Endothelial cell of umbilical vein (primary cell): Measurements from ENCODE around the gene MUC4. TPM values are rescaled to one million over a fixed set of nuclear protein-coding genes. Genes with fewer than 3 reads are reported as not detected.

Source experiments
- BruUV-seq: library from RNA; stranded (reverse); fragments of 400-500 nt; replicated peaks from 2 replicates; lab custom pipeline; 2021; lab: Mats Ljungman, UMichigan
- CTCF ChIA-PET: fragments of 300-600, 350-600 bp; sonication (Branson Sonifier 250); formaldehyde crosslinking; loops from one replicate; lab custom pipeline; 2021; ENCODE audit warnings: antibody characterized with exemption, inconsistent platforms; lab: Charles Lee
- POLR2A ChIA-PET: fragments of 300-600, 350-600 bp; sonication (Branson Sonifier 250); formaldehyde crosslinking; loops from one replicate; lab custom pipeline; 2021; ENCODE audit warnings: antibody characterized with exemption, inconsistent platforms; lab: Charles Lee
- DNase-seq: peaks from one replicate; pipeline ENCODE4 v3.0.0-alpha.2; 2011; ENCODE audit warnings: low read depth, low spot score
- FAIRE-seq: peaks from 2 replicates; lab custom pipeline; 2011; peaks lifted over from hg19 to GRCh38; lab: Jason Lieb, UNC
- H2AFZ ChIP-seq: 2 replicates; pipeline ENCODE4 v1.6.0; 2012; ENCODE audit warnings: low read depth, low read length, control low read depth, inconsistent platforms
- H3K27ac ChIP-seq: 2 replicates; pipeline ENCODE4 v1.5.1; 2011; ENCODE audit warnings: low read depth, mild to moderate bottlenecking, control low read depth, low read length, moderate library complexity; ENCODE audit not compliant: insufficient read depth
- H3K27me3 ChIP-seq, 2 experiments: 2 replicates each; pipeline versions ENCODE4 v1.6.0 to v1.6.1; 2011; ENCODE audit warnings: low read length in 2 of 2, mixed read lengths in 1 of 2; ENCODE audit not compliant: control insufficient read depth in 2 of 2, insufficient read depth in 2 of 2
- H3K36me3 ChIP-seq, 2 experiments: 2 replicates in 1 of 2; 3 replicates in 1 of 2; pipeline ENCODE4 v1.5.1; 2011; ENCODE audit warnings: low read length in 2 of 2, mild to moderate bottlenecking in 1 of 2, moderate library complexity in 1 of 2; ENCODE audit not compliant: control insufficient read depth in 2 of 2, insufficient read depth in 2 of 2; ENCODE audit errors: extremely low read depth in 1 of 2
- H3K4me1 ChIP-seq: 3 replicates; pipeline ENCODE4 v1.5.1; 2011; ENCODE audit warnings: mild to moderate bottlenecking, low read length; ENCODE audit not compliant: control insufficient read depth, insufficient read depth; ENCODE audit errors: extremely low read depth
- H3K4me2 ChIP-seq: 2 replicates; pipeline ENCODE4 v1.6.1; 2011; ENCODE audit warnings: low read length, control low read depth, mixed read lengths; ENCODE audit not compliant: insufficient read depth
- H3K4me3 ChIP-seq, 3 experiments: fragments of 200-600 bp in 1 of 3; sonication (generic), shearing (Covaris generic) in 1 of 3; replicated peaks in 1 of 3; 2 replicates each; pipeline ENCODE4 v1.5.1; 2011 to 2016; ENCODE audit warnings: control low read depth in 3 of 3, low read length in 3 of 3, mild to moderate bottlenecking in 2 of 3, inconsistent platforms in 1 of 3, low read depth in 1 of 3, moderate library complexity in 1 of 3; ENCODE audit not compliant: insufficient read depth in 1 of 3
- H3K79me2 ChIP-seq: 2 replicates; pipeline ENCODE4 v1.6.0; 2012; ENCODE audit warnings: low read length, inconsistent platforms; ENCODE audit not compliant: control insufficient read depth, insufficient read depth
- H3K9ac ChIP-seq: replicated peaks from 2 replicates; pipeline ENCODE3; 2011; ENCODE audit warnings: low read length, control low read depth; ENCODE audit not compliant: insufficient read depth; ENCODE audit errors: extremely low read depth
- H3K9me1 ChIP-seq: replicated peaks from 3 replicates; pipeline ENCODE4 v1.6.0; 2011; ENCODE audit warnings: mild to moderate bottlenecking, low read length; ENCODE audit not compliant: control insufficient read depth, insufficient read depth; ENCODE audit errors: extremely low read depth
- H3K9me3 ChIP-seq: replicated peaks from 2 replicates; pipeline ENCODE4 v1.5.1; 2012; ENCODE audit warnings: low read length, inconsistent platforms; ENCODE audit not compliant: control insufficient read depth, insufficient read depth
- H4K20me1 ChIP-seq: replicated peaks from 2 replicates; pipeline ENCODE3; 2011; ENCODE audit warnings: mild to moderate bottlenecking, low read length; ENCODE audit not compliant: control insufficient read depth, insufficient read depth; ENCODE audit errors: extremely low read depth
- EZH2 ChIP-seq: IDR thresholded peaks from 2 replicates; pipeline ENCODE4 v1.6.1; 2012; ENCODE audit warnings: borderline replicate concordance, low read depth, mild to moderate bottlenecking, moderate library complexity, low read length, inconsistent platforms; ENCODE audit not compliant: severe bottlenecking
- FOS ChIP-seq: IDR thresholded peaks from 2 replicates; pipeline ENCODE4 v1.6.1; 2011; ENCODE audit warnings: mild to moderate bottlenecking, low read length, moderate library complexity, borderline replicate concordance; ENCODE audit not compliant: insufficient read depth
- GATA2 ChIP-seq: IDR thresholded peaks from 2 replicates; pipeline ENCODE4 v1.7.0; 2011; ENCODE audit warnings: low read depth, mild to moderate bottlenecking, moderate library complexity, mixed read lengths, low read length; ENCODE audit not compliant: insufficient read length, insufficient read depth
- JUN ChIP-seq: IDR thresholded peaks from 2 replicates; pipeline ENCODE4 v1.6.1; 2011; ENCODE audit warnings: borderline replicate concordance, low read depth; ENCODE audit not compliant: insufficient read length, insufficient read depth
- MYC ChIP-seq: IDR thresholded peaks from one replicate; pipeline ENCODE4 v1.6.1; 2011; ENCODE audit warnings: mild to moderate bottlenecking, low read depth, low read length
- POLR2A ChIP-seq: IDR thresholded peaks from 2 replicates; pipeline ENCODE4 v1.6.1; 2012; ENCODE audit warnings: low read depth, mild to moderate bottlenecking, control low read depth, low read length
- POLR2AphosphoS5 ChIP-seq: IDR thresholded peaks from 2 replicates; pipeline ENCODE4 v1.6.1; 2012; ENCODE audit warnings: low read depth, mild to moderate bottlenecking, control low read depth, low read length, moderate library complexity; ENCODE audit not compliant: insufficient read depth
- dilution Hi-C: fragments of 300-500 bp; cut with MboI; formaldehyde crosslinking; loops from one replicate; pipeline ENCODE4 v1.15.0; 2019; ENCODE audit warnings: low sequenced_read_pairs; ENCODE audit not compliant: extremely low pct_ligation_motif_present
- intact Hi-C: fragments of 100-400 bp; cut with micrococcal nuclease; formaldehyde crosslinking; loops from one replicate; pipeline ENCODE4 v1.10.0; 2022
- polyA plus RNA-seq, 4 experiments: library from polyadenylated mRNA; depleted of rRNA in 3 of 4; stranded (reverse) in 3 of 4; unstranded in 1 of 4; fragments of >200 nt; gene quantifications; 2 replicates each; pipeline versions ENCODE4 v1.2.1 to v1.2.3, GENCODE V29; 2011 to 2012; ENCODE audit warnings: missing spikeins in 1 of 4
- total RNA-seq: library from RNA; stranded (reverse); gene quantifications from 2 replicates; pipeline ENCODE4 v1.2.3, GENCODE V29; 2021
- TF ChIP-seq, protein P1 (sequence below): IDR thresholded peaks from 2 replicates; pipeline ENCODE4 v1.6.1; 2011; ENCODE audit not compliant: insufficient read depth, insufficient read length
- TF ChIP-seq, protein P2 (sequence below), 2 donors: IDR thresholded peaks; 1 replicate in 1 of 2; 2 replicates in 1 of 2; pipeline ENCODE4 v1.5.1; 2011; ENCODE audit warnings: low read length in 2 of 2, mild to moderate bottlenecking in 2 of 2, moderate library complexity in 2 of 2, control low read depth in 1 of 2, inconsistent platforms in 1 of 2, low read depth in 1 of 2; ENCODE audit not compliant: insufficient read depth in 1 of 2; ENCODE audit errors: extremely low read depth in 1 of 2

The MUC4 gene
- total and polyA plus RNA-seq, 2 donors (not counting 3 experiments of a cell fraction or from before 2014, with no cell fraction given) = 0.04 TPM; not detected in 1

- H3K9me1 ChIP-seq = no peaks in the 10 kb centered on the region
- no peak for FAIRE-seq
- intact Hi-C loops = no loop called here
- H4K20me1 ChIP-seq = no peaks in the 10 kb centered on the region
- no peaks in the 10 kb centered on the region for H3K79me2 ChIP-seq
- H3K4me3 ChIP-seq = no peak overlapping the region
- no peak overlapping the region for H3K4me2 ChIP-seq
- POLR2A ChIA-PET = no interaction called here
- H2AFZ ChIP-seq = no peak overlapping the region
- no peaks in the 10 kb centered on the region for H3K36me3 ChIP-seq
- no peak overlapping the region for H3K9ac ChIP-seq
- no TSS peak for BruUV-seq
- no peaks in the 10 kb centered on the region for H3K4me1 ChIP-seq
- H3K9me3 ChIP-seq = no peaks in the 10 kb centered on the region
- CTCF ChIA-PET = interaction anchor here (2.2 kb wide), 1 partner anchor 113 kb away, joined by 9 read pairs; no protein-coding TSS in a partner anchor
- DNase-seq = no peak
- H3K27ac ChIP-seq = no peak overlapping the region
- peaks cover 0 to 5% of the 10 kb centered on the region in 2 experiments for H3K27me3 ChIP-seq
- dilution Hi-C loops = no loop called here
- TF ChIP-seq JUN (no peak), EZH2 (no peak), FOS (no peak), POLR2AphosphoS5 (no peak), GATA2 (no peak), POLR2A (no peak), MYC (no peak)
- TF ChIP-seq, protein P1, sequence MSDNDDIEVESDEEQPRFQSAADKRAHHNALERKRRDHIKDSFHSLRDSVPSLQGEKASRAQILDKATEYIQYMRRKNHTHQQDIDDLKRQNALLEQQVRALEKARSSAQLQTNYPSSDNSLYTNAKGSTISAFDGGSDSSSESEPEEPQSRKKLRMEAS = no peak
- TF ChIP-seq, protein P2, sequence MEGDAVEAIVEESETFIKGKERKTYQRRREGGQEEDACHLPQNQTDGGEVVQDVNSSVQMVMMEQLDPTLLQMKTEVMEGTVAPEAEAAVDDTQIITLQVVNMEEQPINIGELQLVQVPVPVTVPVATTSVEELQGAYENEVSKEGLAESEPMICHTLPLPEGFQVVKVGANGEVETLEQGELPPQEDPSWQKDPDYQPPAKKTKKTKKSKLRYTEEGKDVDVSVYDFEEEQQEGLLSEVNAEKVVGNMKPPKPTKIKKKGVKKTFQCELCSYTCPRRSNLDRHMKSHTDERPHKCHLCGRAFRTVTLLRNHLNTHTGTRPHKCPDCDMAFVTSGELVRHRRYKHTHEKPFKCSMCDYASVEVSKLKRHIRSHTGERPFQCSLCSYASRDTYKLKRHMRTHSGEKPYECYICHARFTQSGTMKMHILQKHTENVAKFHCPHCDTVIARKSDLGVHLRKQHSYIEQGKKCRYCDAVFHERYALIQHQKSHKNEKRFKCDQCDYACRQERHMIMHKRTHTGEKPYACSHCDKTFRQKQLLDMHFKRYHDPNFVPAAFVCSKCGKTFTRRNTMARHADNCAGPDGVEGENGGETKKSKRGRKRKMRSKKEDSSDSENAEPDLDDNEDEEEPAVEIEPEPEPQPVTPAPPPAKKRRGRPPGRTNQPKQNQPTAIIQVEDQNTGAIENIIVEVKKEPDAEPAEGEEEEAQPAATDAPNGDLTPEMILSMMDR (IDR thresholded peaks at IDR 0.05; ENCODE audit: extremely low read depth in 1 of 2, insufficient read depth in 1 of 2, low read depth in 1 of 2, low read length in 2 of 2) = no peak
Observed at GRCh38 chr3:195736866-195737490, 74.8 kb downstream of the MUC4 start.
